ENCODE results near the gene XRCC1.

The XRCC1 gene

GRCh38 chr19:43510713-43511112 is 64.6 kb downstream of the XRCC1 start:
- no peak for DNase-seq

- DNase-seq = no peak
Observed at GRCh38 chr19:43507880-43508279, 67.4 kb downstream of the XRCC1 start.

- DNase-seq = no peak
Observed at GRCh38 chr19:43506629-43507028, 68.7 kb downstream of the XRCC1 start.

- DNase-seq = no peak
Observed at GRCh38 chr19:43505941-43506340, 69.4 kb downstream of the XRCC1 start.

- no peak for DNase-seq
Observed at GRCh38 chr19:43505186-43505456, 70.2 kb downstream of the XRCC1 start.

- DNase-seq = peak; percentile 2
Observed at GRCh38 chr19:43504426-43505185, 70.7 kb downstream of the XRCC1 start, which contains the start of gene PHLDB3. Gene PHLDB3, minus strand, starts transcription at chr19:43504746. Its CDS starts 628 bp downstream, at chr19:43504118.

DNA sequence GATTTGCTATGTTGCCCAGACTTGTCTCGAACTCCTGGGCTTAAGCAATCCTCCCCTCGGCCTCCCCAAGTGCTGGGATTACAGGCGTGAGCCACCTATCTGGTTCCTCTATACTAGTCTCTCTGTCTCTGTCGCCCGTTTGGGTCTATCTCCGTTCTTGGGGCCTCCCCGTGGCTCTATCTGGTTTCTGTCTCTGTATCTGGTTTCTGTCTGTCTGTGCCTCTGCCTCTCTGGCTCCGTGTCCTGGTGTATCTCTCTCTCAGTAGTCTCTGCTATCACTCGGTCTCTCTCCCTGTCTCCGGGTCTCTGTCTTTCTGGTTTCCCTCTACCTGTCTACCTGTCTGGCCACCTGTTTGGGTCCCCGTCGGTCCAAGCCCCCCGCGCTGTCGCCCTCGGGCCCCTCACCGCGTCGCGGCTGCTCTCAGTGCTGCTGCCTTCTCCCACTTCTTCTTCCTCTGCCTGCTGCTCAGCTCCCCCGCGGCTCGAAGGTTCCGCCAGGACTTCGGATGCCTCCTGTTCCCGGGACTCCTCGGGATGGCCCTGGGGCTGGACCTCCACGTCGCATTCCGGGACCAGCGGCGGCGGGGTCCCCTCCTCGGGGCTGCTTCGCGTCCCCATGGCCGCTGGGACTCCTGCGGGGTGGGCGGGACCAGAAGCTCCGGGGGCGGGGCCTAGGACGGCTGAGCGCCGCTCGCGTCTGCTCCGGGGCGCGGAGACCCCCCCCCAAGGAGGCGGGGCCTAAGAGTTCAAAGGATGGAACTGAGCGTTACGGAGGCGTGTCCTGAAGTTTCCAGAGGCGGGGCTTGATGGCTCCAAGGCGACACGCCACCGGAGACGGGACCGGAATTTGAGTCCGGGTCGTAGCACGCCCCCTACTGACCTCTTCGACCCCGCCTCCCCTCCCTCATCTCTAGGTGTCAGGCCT is 71.6 kb downstream of the XRCC1 start:
- peak; percentile 87 for DNase-seq

- DNase-seq = no peak
Observed at GRCh38 chr19:43502419-43502976, 72.8 kb downstream of the XRCC1 start.

DNA sequence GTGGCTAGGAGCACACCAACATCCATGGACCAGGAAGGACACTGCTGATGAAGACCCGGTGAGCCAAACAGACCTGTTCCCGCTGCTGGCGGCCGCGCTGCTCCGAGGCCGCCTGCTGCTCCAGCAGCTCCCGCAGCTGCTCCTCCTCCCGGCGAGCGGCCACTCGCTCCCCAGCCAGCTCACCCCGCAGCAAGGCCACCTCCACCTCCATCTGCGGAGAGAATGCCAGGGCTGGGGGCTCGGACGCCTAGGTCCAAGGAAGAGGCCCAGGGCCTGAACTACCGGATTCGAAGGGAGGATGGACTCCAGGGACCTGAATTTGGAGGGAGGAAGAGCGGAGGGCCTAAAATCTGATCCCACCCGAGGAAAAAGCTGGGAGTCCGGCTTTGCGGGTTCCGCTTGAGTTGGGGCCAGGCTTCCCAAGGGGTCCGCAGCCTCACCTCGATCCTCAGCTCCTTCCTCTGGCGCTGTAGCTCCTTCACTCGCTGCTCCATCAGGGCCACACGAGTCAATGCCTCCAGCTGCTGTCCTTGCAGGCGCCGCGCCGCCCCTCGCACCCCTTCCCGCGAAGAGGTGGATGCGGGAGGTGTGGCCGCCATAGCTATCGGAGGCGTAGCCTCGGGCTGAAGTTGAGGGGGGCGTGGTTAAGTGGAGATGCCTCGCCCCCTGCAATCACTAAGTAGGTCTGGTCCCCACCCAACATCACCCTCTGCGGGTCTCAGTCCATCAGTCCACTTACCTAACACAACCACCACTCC is 73.5 kb downstream of the XRCC1 start:
- no peak for DNase-seq

GRCh38 chr19:43499042-43499441 is 76.3 kb downstream of the XRCC1 start:
- no peak for DNase-seq

- DNase-seq = no peak
Observed at GRCh38 chr19:43498233-43498842, 77.0 kb downstream of the XRCC1 start.

- DNase-seq = no peak
Observed at GRCh38 chr19:43496960-43497359, 78.4 kb downstream of the XRCC1 start.

DNA sequence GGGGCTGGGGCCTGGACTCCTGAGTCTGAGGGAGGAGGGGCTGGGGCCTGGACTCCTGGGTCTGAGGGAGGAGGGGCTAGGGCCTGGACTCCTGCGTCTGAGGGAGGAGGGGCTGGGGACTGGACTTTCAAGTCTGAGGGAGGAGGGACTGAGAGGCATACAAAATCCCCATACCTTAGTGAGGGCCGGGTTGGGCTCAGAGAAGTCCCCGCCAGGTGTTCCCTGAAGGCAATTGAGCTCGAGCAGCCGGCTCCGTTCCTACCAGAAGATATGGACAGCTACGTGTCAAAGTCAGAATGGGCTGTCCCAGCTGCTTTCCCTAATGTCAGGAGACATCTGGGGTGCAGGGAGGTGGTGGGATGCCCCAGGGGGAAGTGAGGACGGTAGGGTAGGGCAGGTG is 80.2 kb downstream of the XRCC1 start:
- no peak for DNase-seq

Data from DMS79 treated with DMSO at 0.1 percent for 48 hours (cell line).